ENCODE data around the gene LETMD1. TPM values are rescaled to one million over a fixed set of nuclear protein-coding genes. Genes with fewer than 3 reads are reported as not detected.

LETMD1 gene
- total and polyA plus RNA-seq, 5 experiments from 2014 or later = 30.1 to 91.2 (median 36.3) TPM

DNA sequence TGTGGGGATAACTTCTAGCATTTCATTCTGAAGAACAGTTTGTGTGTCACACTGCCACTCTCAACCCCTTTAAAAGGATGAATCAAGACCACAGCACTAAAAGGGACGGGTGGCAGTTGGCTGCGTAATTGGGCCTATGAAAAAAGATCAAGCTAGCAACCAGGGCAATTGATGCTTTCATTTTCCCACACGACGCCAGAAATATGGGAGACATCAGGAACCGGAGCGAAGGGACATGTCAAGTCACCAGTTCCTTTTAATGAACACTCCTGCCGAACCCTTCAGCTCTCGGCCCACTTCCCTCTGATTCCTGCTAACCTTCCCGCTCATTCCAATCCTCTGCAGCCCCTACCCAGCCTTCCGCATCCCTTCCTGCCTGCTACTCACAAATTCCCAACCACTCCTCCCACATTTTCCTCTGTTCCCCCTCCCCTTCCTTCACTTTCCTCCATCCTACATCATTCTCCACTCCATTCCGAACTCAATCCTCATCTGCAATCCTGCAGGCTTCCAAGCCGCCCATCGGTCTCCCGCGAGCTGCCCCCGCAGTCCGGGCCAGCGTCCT, 34.5 kb downstream of the LETMD1 start:
- Mint-ChIP-seq H3K9me3 (no peaks in the 10 kb centered on the region), H3K27ac (peak overlapping the region; percentile 89 to 98 (median 95)), H3K36me3 (peaks cover 0 to 12% (median 2%) of the 10 kb centered on the region in 3 donors), H3K27me3 (no peaks in the 10 kb centered on the region), H3K4me1 (peaks cover 20 to 46% (median 42%) of the 10 kb centered on the region in 4 donors), H3K4me3 (peak overlapping the region; percentile 91 to 99 (median 96))
- peak in 8 of 10 donors; percentile 8 to 53 (median 28) for DNase-seq
- POLR2A ChIA-PET = interaction anchor here (0.7 to 3.4 kb wide), 9 partner anchors 34 to 319 kb away, joined by 3 to 22 read pairs (median 11); partner anchors contain the start of genes ATF1, DAZAP2, LETMD1 and POU6F1
- peak in 1 of 2 donors; percentile 3 for ATAC-seq

DNA sequence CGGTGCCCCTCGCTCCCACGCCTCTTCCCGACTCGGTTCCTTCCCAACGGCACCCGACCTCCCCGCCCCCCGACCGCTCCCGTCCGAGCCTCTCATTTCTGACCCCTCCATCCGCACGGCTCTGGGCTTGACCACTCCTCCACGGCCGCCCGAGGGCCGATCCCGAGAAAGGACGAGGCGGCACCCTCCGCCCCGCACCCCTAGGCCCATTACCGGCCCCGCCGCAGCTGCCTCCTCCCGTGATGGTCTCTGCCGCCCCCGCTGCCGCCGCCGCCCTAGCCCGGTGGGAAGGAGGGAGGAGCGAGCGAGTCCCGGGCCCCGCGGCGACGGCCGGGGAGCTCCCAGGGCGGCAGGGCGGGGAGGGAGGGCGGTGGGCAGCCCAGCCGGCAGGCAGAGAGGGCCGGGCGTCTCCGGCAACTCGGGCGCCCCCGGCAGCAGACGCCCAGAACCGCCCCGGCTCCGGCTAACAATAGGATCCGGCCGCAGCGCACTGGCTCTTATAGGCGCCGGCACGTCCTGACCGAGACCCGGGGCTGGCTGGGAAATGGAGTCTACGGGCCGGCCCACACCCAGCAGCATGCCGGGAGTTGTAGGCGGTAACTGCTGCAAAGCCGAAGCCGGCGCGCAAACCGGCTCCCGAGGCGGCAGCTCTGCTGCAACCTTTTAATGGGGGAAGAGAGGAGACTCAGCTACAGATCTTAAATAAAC, 35.2 kb downstream of the LETMD1 start, which contains the start of gene CSRNP2:
Gene CSRNP2 (minus strand): TSS at position 471 of the 708 bp plus-strand sequence. CDS start 7,035 bp downstream, outside the sequence.
- POLR2A ChIA-PET = interaction anchor here (0.6 to 3.4 kb wide), 16 partner anchors 9 to 971 kb away, joined by 3 to 22 read pairs (median 6); partner anchors contain the start of genes ATF1, COX14, DAZAP2 and LETMD1
- peaks cover 18 to 41% (median 37%) of the 10 kb centered on the region in 4 donors for H3K4me1 Mint-ChIP-seq

DNA sequence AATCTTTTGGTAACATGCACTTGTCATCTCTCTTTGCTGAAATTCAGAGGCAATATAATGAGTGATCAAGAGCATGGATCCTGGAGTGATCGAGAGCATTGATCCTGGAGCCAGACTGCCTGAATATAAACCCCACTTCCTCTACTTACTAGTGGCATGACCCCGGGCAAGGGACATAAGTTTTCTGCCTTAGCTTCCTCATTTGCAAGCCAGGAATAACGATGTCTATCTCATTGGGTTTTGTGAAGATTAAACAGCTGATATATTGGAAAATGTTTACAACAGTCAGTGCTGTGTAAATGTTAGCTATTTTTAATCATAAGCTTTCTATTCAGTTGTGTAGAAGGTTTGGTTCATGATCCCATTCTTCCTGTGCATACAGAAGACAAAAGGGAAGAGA, 37.6 kb downstream of the LETMD1 start:
- Mint-ChIP-seq H3K4me1 (peaks cover 15 to 27% (median 25%) of the 10 kb centered on the region in 4 donors), H3K9me3 (no peaks in the 10 kb centered on the region), H3K36me3 (peaks cover 0 to 2% (median 0%) of the 10 kb centered on the region in 3 donors), H3K27me3 (no peaks in the 10 kb centered on the region), H3K27ac (no peak overlapping the region), H3K4me3 (no peak overlapping the region)
- ATAC-seq (no peak), DNase-seq (no peak)
- POLR2A ChIA-PET = interaction anchor here (3.4 kb wide), 1 partner anchor 60 kb away, joined by 12 read pairs; the partner anchor contains the start of gene SLC11A2

More for the DNA sequence above, 35.2 kb downstream of the LETMD1 start, which contains the start of gene CSRNP2:
- peak; percentile 99 for ATAC-seq
- Mint-ChIP-seq H3K27me3 (no peaks in the 10 kb centered on the region), H3K9me3 (no peaks in the 10 kb centered on the region), H3K4me3 (peak within 1 kb of the TSS; percentile 91 to 99 (median 96)), H3K36me3 (peaks cover 0 to 12% (median 2%) of the 10 kb centered on the region in 3 donors), H3K27ac (peak within 1 kb of the TSS; percentile 89 to 98 (median 95))
- peak; percentile 92 to 97 (median 94) for DNase-seq

DNA sequence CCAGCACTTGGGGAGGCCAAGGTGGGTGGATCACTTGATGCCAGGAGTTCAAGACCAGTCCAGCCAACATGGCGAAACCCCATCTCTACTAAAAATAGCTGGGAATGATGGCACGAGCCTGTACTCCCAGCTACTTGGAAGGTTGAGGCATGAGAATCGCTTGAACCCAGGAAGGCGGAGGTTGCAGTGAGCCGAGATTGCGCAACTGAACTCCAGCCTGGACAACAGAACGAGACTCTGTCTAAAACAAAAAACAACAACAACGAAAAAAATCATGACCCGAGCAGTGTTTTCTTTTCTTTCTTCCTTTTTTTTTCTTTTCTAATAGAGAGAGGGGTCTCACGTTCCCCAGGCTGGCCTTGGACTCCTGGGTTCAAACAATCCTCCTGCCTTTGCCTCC, 38.8 kb downstream of the LETMD1 start:
- H3K4me1 Mint-ChIP-seq = peaks cover 15 to 19% (median 17%) of the 10 kb centered on the region in 4 donors
- H3K27me3 Mint-ChIP-seq = no peaks in the 10 kb centered on the region
- peaks cover 0 to 6% (median 0%) of the 10 kb centered on the region in 3 donors for H3K36me3 Mint-ChIP-seq
- DNase-seq (no peak), ATAC-seq (no peak)
- no peak overlapping the region for H3K4me3 Mint-ChIP-seq
- peak overlapping the region in 3 of 10 donors; percentile 13 to 56 (median 19) for H3K27ac Mint-ChIP-seq
- H3K9me3 Mint-ChIP-seq = no peaks in the 10 kb centered on the region
- POLR2A ChIA-PET = no interaction called here

DNA sequence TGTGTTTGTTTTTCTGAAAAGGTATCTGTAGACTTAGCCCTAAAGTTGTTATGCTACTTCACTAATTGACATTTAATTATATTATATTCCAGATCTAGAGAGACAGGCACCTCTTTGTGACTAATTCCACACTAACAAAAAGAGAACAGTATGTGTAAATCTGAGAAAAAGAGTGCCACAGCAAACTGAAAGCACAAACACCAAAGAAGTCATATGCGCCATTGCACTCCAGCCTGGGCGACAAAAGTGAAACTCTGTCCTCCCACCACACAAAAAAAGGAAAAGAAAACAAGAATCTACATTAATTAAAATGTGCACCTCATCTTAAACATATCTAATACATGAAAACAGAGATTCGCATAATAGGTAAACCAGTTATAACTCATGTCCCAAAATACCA, 39.7 kb downstream of the LETMD1 start:
- H3K4me3 Mint-ChIP-seq = no peak overlapping the region
- H3K36me3 Mint-ChIP-seq = peaks cover 0 to 6% (median 0%) of the 10 kb centered on the region in 3 donors
- H3K9me3 Mint-ChIP-seq = no peaks in the 10 kb centered on the region
- DNase-seq (no peak), ATAC-seq (no peak)
- peak overlapping the region in 2 of 10 donors; percentile 19 to 47 for H3K27ac Mint-ChIP-seq
- H3K27me3 Mint-ChIP-seq = no peaks in the 10 kb centered on the region
- H3K4me1 Mint-ChIP-seq = peaks cover 6 to 10% (median 8%) of the 10 kb centered on the region in 4 donors
- POLR2A ChIA-PET = no interaction called here

DNA sequence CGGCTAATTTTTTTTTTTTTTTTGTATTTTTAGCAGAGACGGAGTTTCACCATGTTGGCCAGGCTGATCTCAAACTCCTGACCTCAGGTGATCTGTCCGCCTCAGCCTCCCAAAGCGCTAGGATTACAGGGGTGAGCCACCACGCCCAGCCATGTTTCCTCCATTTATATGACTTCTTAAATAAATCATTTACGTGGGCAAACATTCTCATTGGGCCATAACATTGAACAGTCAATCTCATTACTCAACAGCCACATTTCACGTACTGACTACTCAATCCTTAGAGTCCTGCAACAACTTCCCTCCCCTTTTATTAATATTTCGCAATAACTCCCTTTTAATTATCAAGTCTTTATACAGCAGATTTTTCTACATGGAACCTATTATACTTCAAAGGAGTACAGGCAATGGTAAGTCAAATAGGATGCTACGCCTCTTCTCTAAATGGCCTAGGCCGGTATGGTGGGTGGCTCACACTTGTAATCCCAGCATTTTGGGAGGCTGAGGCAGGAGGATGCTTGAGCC, 42.6 kb downstream of the LETMD1 start:
- Mint-ChIP-seq H3K4me3 (no peak overlapping the region), H3K9me3 (no peaks in the 10 kb centered on the region), H3K27me3 (no peaks in the 10 kb centered on the region), H3K4me1 (peaks cover 0 to 1% (median 0%) of the 10 kb centered on the region in 4 donors), H3K27ac (peak overlapping the region in 2 of 10 donors; percentile 31 to 48), H3K36me3 (peaks cover 0 to 31% (median 6%) of the 10 kb centered on the region in 3 donors)
- DNase-seq (no peak), ATAC-seq (no peak)
- POLR2A ChIA-PET = interaction anchor here (0.5 to 0.8 kb wide), 2 partner anchors 58 to 146 kb away, joined by 3 to 4 read pairs; no protein-coding TSS in a partner anchor

DNA sequence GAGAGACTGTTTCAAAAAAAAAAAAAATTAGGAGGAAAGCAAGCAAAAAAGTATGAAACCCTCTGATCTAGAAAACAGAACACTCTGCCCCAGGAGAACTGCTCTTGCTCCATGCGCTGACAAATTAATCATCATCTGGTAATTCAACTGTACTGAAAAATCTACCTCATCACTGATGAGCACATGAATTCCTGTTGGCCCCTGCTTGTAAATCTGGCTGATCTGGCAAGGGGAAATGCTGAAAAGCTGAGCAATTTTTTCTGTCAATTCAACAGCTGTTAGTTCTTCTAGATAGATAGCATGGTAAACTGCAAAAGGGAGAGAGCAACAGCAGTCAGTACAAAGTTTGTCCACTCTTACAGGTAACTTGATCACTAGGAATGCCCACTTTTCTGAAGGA, 50.5 kb downstream of the LETMD1 start:
- no peaks in the 10 kb centered on the region for H3K9me3 Mint-ChIP-seq
- H3K36me3 Mint-ChIP-seq = peaks cover 5 to 92% (median 23%) of the 10 kb centered on the region in 3 donors
- DNase-seq (no peak), ATAC-seq (no peak)
- H3K27me3 Mint-ChIP-seq = no peaks in the 10 kb centered on the region
- no peak overlapping the region for H3K27ac Mint-ChIP-seq
- H3K4me1 Mint-ChIP-seq = no peaks in the 10 kb centered on the region
- POLR2A ChIA-PET = no interaction called here
- no peak overlapping the region for H3K4me3 Mint-ChIP-seq

DNA sequence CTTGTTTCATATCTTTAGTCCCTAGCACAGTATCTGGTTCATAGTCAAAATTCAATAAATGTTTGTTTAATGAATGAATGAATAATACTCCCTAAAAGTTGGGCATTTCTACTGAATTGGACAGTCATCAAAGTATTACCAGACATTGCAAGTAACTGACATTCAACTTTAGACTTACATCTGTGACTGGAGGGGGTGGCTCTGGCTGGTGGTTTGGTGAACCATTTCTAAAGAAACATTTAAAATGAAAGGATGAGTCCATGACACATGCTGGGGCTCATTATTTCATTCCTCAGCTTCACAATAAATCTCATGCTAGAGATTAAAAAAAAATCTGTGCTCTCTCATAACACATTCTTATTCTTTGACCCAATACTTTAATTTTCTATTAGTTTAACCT, 55.9 kb downstream of the LETMD1 start:
- peak overlapping the region in 2 of 10 donors; percentile 27 to 53 for H3K27ac Mint-ChIP-seq
- H3K4me1 Mint-ChIP-seq = no peaks in the 10 kb centered on the region
- H3K27me3 Mint-ChIP-seq = no peaks in the 10 kb centered on the region
- POLR2A ChIA-PET = no interaction called here
- no peak for ATAC-seq
- no peak for DNase-seq
- no peak overlapping the region for H3K4me3 Mint-ChIP-seq
- no peaks in the 10 kb centered on the region for H3K9me3 Mint-ChIP-seq
- peaks cover 0 to 91% (median 31%) of the 10 kb centered on the region in 3 donors for H3K36me3 Mint-ChIP-seq

DNA sequence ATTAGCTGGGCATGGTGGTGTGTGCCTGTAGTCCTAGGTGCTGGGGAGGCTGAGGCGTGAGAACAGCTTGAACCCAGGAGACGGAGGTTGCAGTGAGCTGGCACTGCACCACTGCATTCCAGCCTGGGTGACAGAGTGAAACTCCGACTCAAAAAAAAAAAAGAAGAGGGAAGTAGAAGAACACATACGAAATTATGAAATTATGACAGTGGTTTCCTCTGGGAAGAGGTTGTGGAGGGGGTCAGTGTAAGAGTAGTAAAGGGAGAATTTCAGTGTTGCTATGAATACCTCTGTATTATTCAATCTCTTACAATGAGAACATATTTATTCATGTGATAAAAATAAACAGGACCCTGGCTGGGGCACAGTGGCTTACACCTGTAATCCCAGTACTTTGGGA, 60.0 kb downstream of the LETMD1 start:
- Mint-ChIP-seq H3K4me1 (no peaks in the 10 kb centered on the region), H3K9me3 (no peaks in the 10 kb centered on the region), H3K4me3 (no peak overlapping the region), H3K36me3 (peaks cover 0 to 87% (median 25%) of the 10 kb centered on the region in 3 donors), H3K27me3 (no peaks in the 10 kb centered on the region), H3K27ac (no peak overlapping the region)
- DNase-seq = no peak
- no peak for ATAC-seq
- POLR2A ChIA-PET = no interaction called here

Other genes with a start within 250 kb of the LETMD1 start
- not detected for gene TMPRSS12, start 205.4 kb upstream of the LETMD1 start, total RNA-seq
- gene TMPRSS12, start 205.4 kb upstream of the LETMD1 start, polyA plus RNA-seq = not detected
- gene HIGD1C, start 95.8 kb upstream of the LETMD1 start, total RNA-seq = not detected
- gene HIGD1C, start 95.8 kb upstream of the LETMD1 start, polyA plus RNA-seq = not detected
- 10 to 100 TPM; 66.0 to 70.2 TPM for gene SLC11A2, start 21.9 kb upstream of the LETMD1 start, total RNA-seq
- 10 to 100 TPM in 1 of 3 donors, 1 to 10 TPM in 2; 6.9 to 17.2 (median 9.0) TPM for gene SLC11A2, start 21.9 kb upstream of the LETMD1 start, polyA plus RNA-seq
- 10 to 100 TPM; 27.8 to 35.2 TPM for gene CSRNP2, start 35.3 kb downstream of the LETMD1 start, total RNA-seq
- 1 to 10 TPM; 2.7 to 3.6 (median 2.7) TPM for gene CSRNP2, start 35.3 kb downstream of the LETMD1 start, polyA plus RNA-seq
- gene TFCP2, start 124.8 kb downstream of the LETMD1 start, total RNA-seq = 10 to 100 TPM; 33.6 to 34.9 TPM
- gene TFCP2, start 124.8 kb downstream of the LETMD1 start, polyA plus RNA-seq = 10 to 100 TPM in 1 of 3 donors, 1 to 10 TPM in 2; 8.0 to 16.7 (median 9.9) TPM
- 10 to 100 TPM; 46.2 to 49.7 TPM for gene POU6F1, start 169.7 kb downstream of the LETMD1 start, total RNA-seq
- gene POU6F1, start 169.7 kb downstream of the LETMD1 start, polyA plus RNA-seq = 1 to 10 TPM in 2 of 3 donors, under 1 TPM in 1; 0.62 to 1.8 (median 1.7) TPM
- gene DAZAP2, start 190.5 kb downstream of the LETMD1 start, total RNA-seq = 100 to 1,000 TPM; 301 to 314 TPM
- gene DAZAP2, start 190.5 kb downstream of the LETMD1 start, polyA plus RNA-seq = 1,000 to 10,000 TPM; 1,276 to 1,317 (median 1,313) TPM
- 1 to 10 TPM; 5.5 to 6.9 TPM for gene SMAGP, start 222.1 kb downstream of the LETMD1 start, total RNA-seq
- 10 to 100 TPM; 15.1 to 18.5 (median 15.6) TPM for gene SMAGP, start 222.1 kb downstream of the LETMD1 start, polyA plus RNA-seq